ENCODE measurements around the gene LOXHD1.

DNA sequence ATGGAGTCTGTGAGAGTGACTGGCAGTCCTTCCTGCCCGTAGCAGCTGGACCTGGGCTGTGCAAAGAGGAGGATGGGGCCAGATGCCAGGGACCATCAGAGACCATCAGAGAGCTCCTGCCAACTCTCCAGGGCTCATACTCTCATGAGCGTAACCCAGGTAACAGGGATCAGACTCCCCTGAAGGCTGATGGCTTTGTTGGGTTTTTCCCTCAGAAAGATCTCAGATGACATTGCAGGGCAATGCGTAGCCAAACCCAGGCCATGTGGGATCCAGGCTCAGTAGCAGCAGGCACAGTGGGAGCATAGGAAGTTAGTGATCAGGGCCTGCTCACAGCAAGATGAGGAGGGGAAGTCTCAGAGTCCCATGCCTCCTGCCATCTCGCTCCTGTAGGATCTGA lies 218.0 kb downstream of the LOXHD1 start:
- no peak for TF ChIP-seq POLR2AphosphoS5 (IDR thresholded peaks at IDR 0.05)
- TF ChIP-seq, protein P1, sequence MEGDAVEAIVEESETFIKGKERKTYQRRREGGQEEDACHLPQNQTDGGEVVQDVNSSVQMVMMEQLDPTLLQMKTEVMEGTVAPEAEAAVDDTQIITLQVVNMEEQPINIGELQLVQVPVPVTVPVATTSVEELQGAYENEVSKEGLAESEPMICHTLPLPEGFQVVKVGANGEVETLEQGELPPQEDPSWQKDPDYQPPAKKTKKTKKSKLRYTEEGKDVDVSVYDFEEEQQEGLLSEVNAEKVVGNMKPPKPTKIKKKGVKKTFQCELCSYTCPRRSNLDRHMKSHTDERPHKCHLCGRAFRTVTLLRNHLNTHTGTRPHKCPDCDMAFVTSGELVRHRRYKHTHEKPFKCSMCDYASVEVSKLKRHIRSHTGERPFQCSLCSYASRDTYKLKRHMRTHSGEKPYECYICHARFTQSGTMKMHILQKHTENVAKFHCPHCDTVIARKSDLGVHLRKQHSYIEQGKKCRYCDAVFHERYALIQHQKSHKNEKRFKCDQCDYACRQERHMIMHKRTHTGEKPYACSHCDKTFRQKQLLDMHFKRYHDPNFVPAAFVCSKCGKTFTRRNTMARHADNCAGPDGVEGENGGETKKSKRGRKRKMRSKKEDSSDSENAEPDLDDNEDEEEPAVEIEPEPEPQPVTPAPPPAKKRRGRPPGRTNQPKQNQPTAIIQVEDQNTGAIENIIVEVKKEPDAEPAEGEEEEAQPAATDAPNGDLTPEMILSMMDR (IDR thresholded peaks at IDR 0.05) = no peak
- no peak for TF ChIP-seq POLR2A (IDR thresholded peaks at IDR 0.05)
